Measurements from ENCODE around the gene ESRRB. TPM values are rescaled to one million over a fixed set of nuclear protein-coding genes. Genes with fewer than 3 reads are reported as not detected.
"Not testable (repeated sequence)": the region's sequence is repeated elsewhere in the genome, so short reads cannot be mapped to it uniquely, and the experiment has no call there.

Gene ESRRB
- total and polyA plus RNA-seq, 2 donors: 0.04 TPM; not detected in 1

DNA sequence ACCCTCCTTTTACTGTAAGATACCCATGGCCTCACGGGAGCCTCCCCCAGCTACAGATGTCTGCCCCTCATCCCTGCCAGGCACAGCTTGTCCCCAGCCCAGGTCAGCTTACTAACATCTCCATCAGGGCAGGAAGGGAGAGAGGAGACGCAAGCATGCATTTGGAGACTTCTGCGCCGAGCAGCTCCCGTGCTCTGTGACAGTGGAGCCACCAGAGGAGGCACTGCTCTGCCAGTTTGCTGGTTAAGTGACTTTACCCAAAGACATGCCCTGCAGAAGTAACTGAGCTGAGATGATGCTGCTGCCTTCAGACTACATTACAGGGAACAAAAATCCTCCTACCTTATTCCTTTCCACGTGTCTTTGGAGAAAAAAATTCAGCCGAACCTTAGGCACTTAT, 133.4 kb downstream of the ESRRB start:
- no peak for DNase-seq (ENCODE audit: extremely low spot score)
- H3K4me1 ChIP-seq (ENCODE audit: insufficient read depth): no peaks in the 10 kb centered on the region
- no peak overlapping the region for H3K4me3 ChIP-seq (ENCODE audit: low read depth, low read length)
- no peaks in the 10 kb centered on the region for H3K36me3 ChIP-seq (ENCODE audit: insufficient read depth)
- no peak overlapping the region for H3K27ac ChIP-seq (ENCODE audit: low read depth)
- 61% methylated on average over 7 of the region's 7 CpGs for WGBS

DNA sequence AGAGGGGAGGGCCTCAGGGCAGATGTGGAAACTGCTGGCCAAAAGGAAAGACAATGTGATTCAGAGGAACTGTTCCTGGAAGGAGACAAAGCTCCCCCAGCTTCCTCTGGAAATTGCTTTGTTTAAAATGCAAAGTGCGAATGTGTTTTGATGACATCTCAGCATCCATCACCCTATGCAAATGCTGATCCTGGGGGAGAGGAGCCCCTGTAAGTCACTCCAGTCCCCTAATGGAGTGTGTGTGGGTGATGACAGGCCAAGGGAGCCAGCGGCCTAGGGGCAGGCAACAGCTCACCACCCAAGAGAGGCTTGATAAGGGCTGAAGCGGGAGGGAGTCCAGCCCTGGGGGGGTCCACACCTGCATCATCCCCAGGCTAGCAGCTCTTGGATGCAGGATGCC, 134.2 kb downstream of the ESRRB start:
- no peak for DNase-seq (ENCODE audit: extremely low spot score)
- Histone ChIP-seq H3K36me3 (ENCODE audit: insufficient read depth) (no peaks in the 10 kb centered on the region), H3K27ac (ENCODE audit: low read depth) (no peak overlapping the region), H3K4me3 (ENCODE audit: low read depth, low read length) (no peak overlapping the region), H3K4me1 (ENCODE audit: insufficient read depth) (no peaks in the 10 kb centered on the region)
- WGBS: 73% methylated on average over 3 of the region's 3 CpGs

DNA sequence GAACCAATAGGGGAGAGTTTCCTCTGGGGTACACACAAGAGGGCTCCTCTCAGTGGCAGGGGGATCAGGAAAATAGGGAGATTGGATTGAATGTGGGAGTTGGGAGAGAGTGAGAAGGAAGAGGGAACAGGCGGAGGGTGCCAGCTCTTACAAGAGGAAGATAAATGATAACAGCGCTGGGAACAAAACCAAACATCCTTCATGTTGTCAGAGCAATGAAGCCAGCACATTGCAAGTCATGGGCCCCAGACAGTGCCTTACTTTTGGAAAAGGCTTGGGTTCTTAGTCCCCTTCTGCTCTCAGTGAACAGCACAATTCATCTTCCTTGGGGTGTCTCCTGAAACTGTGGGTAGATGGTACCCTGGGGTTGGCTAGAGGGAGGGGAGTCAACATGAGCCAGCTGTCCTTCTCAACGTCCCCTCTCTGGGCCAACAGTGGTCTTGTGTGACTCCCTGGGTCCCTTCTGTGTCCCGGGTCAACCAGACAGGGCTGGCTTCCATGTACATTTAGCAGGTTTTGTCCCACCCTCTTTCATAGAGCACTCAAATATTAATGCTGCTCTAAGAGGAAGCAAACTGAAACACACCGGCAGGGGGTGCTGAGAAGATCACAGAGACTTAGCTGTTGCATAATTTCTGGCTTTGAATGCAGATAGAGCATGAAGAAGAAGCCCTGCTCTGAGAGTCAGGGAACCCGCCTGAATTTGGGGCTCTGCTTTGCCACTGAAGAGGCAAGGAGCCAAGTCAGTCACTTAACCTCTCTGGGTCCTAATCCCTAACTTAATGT, 138.5 kb downstream of the ESRRB start:
- DNase-seq (ENCODE audit: extremely low spot score): no peak
- whole genome bisulfite sequencing: 55% methylated on average over 6 of the region's 6 CpGs
- Histone ChIP-seq H3K4me3 (ENCODE audit: low read depth, low read length) (no peak overlapping the region), H3K36me3 (ENCODE audit: insufficient read depth) (no peaks in the 10 kb centered on the region), H3K27ac (ENCODE audit: low read depth) (no peak overlapping the region), H3K4me1 (ENCODE audit: insufficient read depth) (no peaks in the 10 kb centered on the region)

DNA sequence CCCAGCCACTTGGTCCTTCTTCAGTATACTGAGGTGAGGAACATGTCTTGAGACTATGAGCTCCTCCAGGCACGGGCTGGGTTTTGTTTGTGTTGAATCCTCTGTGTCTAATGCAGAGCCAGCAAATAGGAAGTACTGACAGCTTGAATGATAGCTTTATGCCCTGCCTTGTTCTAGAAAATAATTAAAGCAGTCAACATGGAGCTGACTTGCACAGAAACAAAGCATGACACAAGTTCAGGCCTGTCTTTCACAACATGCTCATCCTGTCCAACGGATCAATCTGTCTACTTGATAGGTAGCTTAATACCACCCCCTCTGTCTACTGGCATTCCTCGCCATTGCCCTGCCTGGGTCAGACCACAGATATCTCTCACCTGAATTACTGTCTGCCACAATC, 140.9 kb downstream of the ESRRB start:
- H3K4me3 ChIP-seq (ENCODE audit: low read depth, low read length): no peak overlapping the region
- no peaks in the 10 kb centered on the region for H3K36me3 ChIP-seq (ENCODE audit: insufficient read depth)
- H3K27ac ChIP-seq (ENCODE audit: low read depth): no peak overlapping the region
- 47% methylated on average over 3 of the region's 3 CpGs for WGBS
- DNase-seq (ENCODE audit: extremely low spot score): no peak
- H3K4me1 ChIP-seq (ENCODE audit: insufficient read depth): no peaks in the 10 kb centered on the region

DNA sequence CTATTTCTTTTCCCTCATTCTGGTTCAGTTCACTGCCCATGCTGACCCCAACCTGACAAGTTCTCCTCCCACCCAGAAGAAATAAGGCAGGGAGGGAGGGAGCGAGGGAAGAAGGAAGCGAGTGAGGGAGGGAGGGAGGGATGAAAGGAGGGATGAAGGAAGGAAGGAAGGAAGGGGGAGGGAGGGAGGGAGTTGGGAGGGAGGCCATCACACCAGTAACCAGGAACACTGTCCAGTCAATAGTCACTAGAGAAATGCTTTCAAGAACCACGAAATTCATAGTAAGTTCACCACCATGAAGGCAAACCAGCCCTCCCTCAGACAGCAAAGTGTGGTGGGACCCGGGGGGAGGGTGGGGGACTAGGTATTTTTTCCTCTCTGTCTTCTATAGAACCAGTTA, 142.4 kb downstream of the ESRRB start:
- Histone ChIP-seq H3K27ac (ENCODE audit: low read depth) (no peak overlapping the region), H3K4me1 (ENCODE audit: insufficient read depth) (no peaks in the 10 kb centered on the region), H3K36me3 (ENCODE audit: insufficient read depth) (no peaks in the 10 kb centered on the region), H3K4me3 (ENCODE audit: low read depth, low read length) (no peak overlapping the region)
- WGBS: 84% methylated on average over 4 of the region's 4 CpGs
- DNase-seq (ENCODE audit: extremely low spot score): no peak

DNA sequence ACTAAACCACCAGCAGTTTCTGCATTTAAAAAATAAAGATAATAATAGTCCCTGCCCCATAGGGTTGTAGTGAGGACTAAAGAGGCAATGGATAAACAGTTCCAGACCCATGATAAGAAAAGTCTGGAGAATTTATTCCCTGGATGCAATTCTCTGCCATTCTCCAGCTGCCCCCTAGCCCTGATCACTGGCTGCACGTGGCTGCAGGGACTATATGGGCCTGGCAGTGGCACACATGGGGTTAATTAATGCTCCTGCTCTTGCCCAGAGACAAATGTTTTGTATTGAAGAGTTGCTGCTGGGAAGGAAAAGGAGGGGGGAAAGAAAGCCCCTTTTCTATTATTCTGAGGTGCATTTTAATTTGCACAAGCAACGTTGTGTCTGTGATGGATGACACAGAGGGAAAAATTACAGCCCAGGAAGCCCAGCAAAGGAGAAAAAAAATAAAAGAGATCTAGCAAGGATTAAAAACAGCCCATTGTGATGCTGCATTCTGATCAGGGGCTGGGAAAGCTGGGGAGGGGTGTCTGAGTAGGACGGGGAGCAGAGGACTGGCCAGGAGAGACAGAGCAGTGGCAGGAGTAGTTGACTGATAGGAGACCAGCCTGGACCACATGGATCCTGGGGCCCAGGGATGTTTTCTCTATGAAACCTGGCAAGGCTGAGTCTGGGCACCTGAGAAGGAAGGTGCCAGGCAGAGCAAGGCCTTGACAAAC, 149.3 kb downstream of the ESRRB start:
- DNase-seq (ENCODE audit: extremely low spot score): no peak
- H3K36me3 ChIP-seq (ENCODE audit: insufficient read depth): no peaks in the 10 kb centered on the region
- no peak overlapping the region for H3K27ac ChIP-seq (ENCODE audit: low read depth)
- no peaks in the 10 kb centered on the region for H3K4me1 ChIP-seq (ENCODE audit: insufficient read depth)
- no peak overlapping the region for H3K4me3 ChIP-seq (ENCODE audit: low read depth, low read length)
- WGBS: 30% methylated on average over 3 of the region's 3 CpGs

DNA sequence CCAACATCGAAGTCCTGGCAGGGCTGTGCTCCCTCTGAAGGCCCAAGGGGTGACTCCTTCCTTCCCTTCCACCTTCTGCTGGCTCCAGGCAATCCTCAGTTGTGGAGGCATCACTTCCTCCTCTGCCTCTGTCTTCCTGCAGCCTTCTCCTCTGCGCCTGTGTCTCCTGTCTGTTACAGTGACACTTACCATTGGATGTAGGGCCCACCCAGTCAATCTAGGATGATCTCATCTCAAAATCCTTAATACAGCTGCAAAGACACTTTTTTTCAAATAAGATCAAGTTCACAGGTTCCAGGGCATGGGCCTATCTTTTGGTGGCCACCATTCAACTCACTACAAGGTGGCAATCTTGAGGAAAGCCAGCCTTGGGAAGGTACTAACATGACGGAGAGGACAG, 155.1 kb downstream of the ESRRB start:
- H3K4me1 ChIP-seq (ENCODE audit: insufficient read depth): no peaks in the 10 kb centered on the region
- 85% methylated on average over 3 of the region's 3 CpGs for WGBS
- DNase-seq (ENCODE audit: extremely low spot score): no peak
- H3K36me3 ChIP-seq (ENCODE audit: insufficient read depth): no peaks in the 10 kb centered on the region
- H3K4me3 ChIP-seq (ENCODE audit: low read depth, low read length): no peak overlapping the region
- no peak overlapping the region for H3K27ac ChIP-seq (ENCODE audit: low read depth)

DNA sequence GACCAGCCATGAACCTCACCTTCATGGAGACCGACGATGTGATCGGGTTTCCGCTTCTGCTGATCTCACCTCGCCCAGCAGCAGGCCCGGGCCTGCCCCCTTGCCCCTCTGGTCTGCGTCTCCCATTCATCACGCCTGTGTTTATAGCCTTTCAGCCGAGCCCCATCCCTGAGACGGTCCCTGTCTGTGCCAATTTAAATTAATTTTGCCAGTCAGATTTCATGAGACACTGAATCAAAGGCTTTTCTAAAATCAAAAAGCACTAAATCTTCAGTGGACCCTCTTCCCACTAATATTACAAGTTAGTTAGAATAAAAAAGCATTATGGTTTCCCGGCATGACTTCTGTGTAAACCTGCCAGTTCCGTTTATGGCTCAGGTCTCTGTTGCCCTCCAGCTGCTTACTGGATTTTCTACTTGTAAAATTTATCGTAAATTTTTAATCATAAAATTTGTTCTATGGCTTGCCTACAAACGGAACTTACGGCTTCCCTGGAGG, 155.9 kb downstream of the ESRRB start:
- 42% methylated on average over 15 of the region's 15 CpGs for WGBS
- no peaks in the 10 kb centered on the region for H3K4me1 ChIP-seq (ENCODE audit: insufficient read depth)
- DNase-seq (ENCODE audit: extremely low spot score): no peak
- H3K27ac ChIP-seq (ENCODE audit: low read depth): no peak overlapping the region
- H3K36me3 ChIP-seq (ENCODE audit: insufficient read depth): no peaks in the 10 kb centered on the region
- no peak overlapping the region for H3K4me3 ChIP-seq (ENCODE audit: low read depth, low read length)

DNA sequence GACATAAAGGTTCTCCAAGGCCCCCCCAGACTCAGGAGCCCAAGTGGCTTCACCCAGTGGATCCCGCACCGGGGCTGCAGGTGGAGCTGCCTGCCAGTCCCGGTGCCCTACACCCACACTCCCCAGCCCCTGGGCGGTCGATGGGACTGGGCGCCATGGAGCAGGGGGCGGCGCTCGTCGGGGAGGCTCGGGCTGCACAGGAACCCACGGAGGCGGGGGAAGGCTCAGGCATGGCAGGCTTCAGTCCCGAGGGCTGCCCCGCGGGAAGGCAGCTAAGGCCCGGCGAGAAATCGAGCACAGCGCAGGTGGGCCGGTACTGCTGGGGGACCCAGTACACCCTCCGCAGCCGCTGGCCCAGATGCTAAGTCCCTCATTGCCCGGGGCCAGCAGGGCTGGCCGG, 160.7 kb downstream of the ESRRB start:
- 98% methylated on average over 25 of the region's 25 CpGs for WGBS
- H3K27ac ChIP-seq (ENCODE audit: low read depth); H3K4me3 ChIP-seq (ENCODE audit: low read depth, low read length); H3K4me1 ChIP-seq (ENCODE audit: insufficient read depth); DNase-seq (ENCODE audit: extremely low spot score); H3K36me3 ChIP-seq (ENCODE audit: insufficient read depth): not testable (repeated sequence)

DNA sequence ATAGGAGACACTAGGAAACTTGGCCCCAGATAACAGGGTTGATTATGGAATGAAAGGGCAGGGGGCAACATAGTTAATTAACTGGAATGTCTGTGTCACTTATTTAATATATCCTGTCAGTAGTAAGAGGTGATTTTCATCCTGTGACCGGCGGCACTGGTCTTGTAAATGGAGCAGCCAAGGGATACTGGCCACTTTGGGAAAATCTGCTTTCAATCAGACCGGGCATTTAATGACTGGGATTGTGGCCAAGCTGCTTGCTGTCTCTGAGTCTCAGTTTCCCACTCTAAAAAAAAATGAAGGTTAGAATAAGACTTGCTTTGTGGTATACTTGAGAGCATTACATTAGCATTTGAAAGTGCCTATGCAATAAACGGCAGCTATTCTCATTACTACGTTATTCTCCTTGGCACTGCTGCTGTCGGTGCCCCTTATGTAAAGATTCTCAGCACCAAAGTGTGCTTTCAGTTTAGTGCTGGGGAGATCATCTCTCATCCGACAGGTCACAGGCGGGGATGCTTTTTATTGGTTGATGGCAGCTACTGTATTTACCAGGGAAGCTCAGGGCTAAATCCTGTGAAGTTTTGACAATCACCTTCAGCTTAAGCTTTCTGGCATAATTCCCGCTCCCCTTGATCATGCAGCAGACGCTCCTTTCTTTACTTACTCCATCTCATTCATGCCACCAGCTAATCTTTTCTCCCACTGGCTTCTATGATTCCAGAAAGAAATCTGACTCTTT, 162.1 kb downstream of the ESRRB start:
- no peaks in the 10 kb centered on the region for H3K4me1 ChIP-seq (ENCODE audit: insufficient read depth)
- no peak overlapping the region for H3K27ac ChIP-seq (ENCODE audit: low read depth)
- no peak overlapping the region for H3K4me3 ChIP-seq (ENCODE audit: low read depth, low read length)
- no peaks in the 10 kb centered on the region for H3K36me3 ChIP-seq (ENCODE audit: insufficient read depth)
- DNase-seq (ENCODE audit: extremely low spot score): no peak
- WGBS: 27% methylated on average over 10 of the region's 10 CpGs

DNA sequence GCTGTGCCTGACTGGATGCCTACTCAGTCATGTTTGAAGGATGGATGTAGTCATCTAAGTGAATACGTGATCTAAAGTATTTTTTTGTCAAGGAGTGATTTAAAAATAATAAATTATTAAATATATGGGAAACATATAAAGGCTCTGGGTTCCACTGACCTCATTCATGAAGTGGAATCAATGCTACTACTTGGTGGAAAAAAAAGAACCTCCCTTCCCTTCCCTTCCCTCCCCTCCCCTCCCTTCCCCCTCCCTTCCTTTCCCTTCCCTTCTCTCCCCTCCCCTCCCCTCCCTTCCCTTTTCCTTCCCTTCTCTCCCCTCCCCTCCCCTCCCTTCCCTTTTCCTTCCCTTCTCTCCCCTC, 162.7 kb downstream of the ESRRB start:
- no peak overlapping the region for H3K4me3 ChIP-seq (ENCODE audit: low read depth, low read length)
- H3K27ac ChIP-seq (ENCODE audit: low read depth): no peak overlapping the region
- no peaks in the 10 kb centered on the region for H3K4me1 ChIP-seq (ENCODE audit: insufficient read depth)
- DNase-seq (ENCODE audit: extremely low spot score): no peak
- no peaks in the 10 kb centered on the region for H3K36me3 ChIP-seq (ENCODE audit: insufficient read depth)
- WGBS: 33% methylated on average over 1 of the region's 1 CpG

DNA sequence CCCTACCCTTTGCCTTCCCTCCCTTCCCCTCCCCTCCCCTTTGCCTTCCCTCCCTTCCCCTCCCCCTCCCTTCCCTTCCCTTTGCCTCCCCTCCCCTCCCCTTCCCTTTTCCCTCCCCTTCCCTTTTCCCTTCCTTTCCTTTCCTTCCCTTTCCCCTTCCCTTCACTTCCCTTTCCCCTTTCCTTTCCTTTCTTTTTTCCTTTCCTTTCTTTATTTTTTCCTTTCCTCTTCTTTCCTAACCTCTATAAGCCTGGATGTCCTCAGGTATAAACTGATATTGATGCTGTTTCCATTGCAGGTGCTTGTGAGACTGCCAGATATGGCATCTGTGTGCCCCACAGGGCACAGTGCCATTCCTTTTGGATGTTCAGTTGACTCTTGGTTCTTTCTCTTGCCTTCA, 163.2 kb downstream of the ESRRB start:
- no peak overlapping the region for H3K27ac ChIP-seq (ENCODE audit: low read depth)
- no peaks in the 10 kb centered on the region for H3K36me3 ChIP-seq (ENCODE audit: insufficient read depth)
- H3K4me3 ChIP-seq (ENCODE audit: low read depth, low read length): no peak overlapping the region
- DNase-seq (ENCODE audit: extremely low spot score): no peak
- H3K4me1 ChIP-seq (ENCODE audit: insufficient read depth): no peaks in the 10 kb centered on the region

DNA sequence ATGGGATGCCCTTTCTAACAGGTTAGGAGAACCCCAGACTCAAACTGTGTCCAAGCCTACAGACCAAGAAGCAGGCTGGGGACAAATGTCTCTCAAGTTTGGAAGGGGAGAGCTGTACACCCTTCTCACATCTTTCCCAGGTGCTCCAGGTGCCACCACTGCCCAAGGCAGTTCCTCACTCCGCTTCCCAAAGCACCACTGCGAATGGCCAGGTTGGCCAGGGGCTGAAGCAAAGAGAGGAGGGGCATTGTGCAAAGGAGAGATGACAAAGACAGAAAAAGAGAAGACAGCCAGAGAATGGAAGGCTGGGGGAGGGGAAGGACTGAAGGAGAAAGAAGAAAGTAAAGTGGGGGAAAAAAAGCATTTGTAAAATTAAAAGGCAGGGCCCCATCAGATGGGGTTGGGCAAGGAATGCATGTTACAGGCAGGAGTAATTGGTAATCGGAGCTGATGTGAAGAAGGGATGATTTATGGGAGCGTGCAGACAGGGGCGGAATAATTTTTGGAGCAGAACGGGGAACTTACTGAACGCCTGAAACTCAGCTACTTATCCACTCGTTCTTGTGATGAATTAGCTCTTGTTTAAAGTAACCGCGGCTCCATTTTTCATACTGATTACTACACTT, 165.8 kb downstream of the ESRRB start:
- Histone ChIP-seq H3K27ac (ENCODE audit: low read depth) (no peak overlapping the region), H3K36me3 (ENCODE audit: insufficient read depth) (no peaks in the 10 kb centered on the region), H3K4me1 (ENCODE audit: insufficient read depth) (no peaks in the 10 kb centered on the region), H3K4me3 (ENCODE audit: low read depth, low read length) (no peak overlapping the region)
- DNase-seq (ENCODE audit: extremely low spot score): no peak
- 23% methylated on average over 10 of the region's 10 CpGs for WGBS

All from urinary bladder (tissue), 4 donors.